Panc1 (cell line): ENCODE results near the gene GDPD5.

Source experiments
- POLR2AphosphoS5 ChIP-seq: IDR thresholded peaks from 2 replicates; pipeline ENCODE4 v1.6.1; 2012; ENCODE audit warnings: mild to moderate bottlenecking, low read depth, low read length, moderate library complexity
- TF ChIP-seq, protein P1 (sequence below): fragments of 450-650 bp; IDR thresholded peaks from 2 replicates; pipeline ENCODE4 v1.5.1; 2017; ENCODE audit warnings: mild to moderate bottlenecking

DNA sequence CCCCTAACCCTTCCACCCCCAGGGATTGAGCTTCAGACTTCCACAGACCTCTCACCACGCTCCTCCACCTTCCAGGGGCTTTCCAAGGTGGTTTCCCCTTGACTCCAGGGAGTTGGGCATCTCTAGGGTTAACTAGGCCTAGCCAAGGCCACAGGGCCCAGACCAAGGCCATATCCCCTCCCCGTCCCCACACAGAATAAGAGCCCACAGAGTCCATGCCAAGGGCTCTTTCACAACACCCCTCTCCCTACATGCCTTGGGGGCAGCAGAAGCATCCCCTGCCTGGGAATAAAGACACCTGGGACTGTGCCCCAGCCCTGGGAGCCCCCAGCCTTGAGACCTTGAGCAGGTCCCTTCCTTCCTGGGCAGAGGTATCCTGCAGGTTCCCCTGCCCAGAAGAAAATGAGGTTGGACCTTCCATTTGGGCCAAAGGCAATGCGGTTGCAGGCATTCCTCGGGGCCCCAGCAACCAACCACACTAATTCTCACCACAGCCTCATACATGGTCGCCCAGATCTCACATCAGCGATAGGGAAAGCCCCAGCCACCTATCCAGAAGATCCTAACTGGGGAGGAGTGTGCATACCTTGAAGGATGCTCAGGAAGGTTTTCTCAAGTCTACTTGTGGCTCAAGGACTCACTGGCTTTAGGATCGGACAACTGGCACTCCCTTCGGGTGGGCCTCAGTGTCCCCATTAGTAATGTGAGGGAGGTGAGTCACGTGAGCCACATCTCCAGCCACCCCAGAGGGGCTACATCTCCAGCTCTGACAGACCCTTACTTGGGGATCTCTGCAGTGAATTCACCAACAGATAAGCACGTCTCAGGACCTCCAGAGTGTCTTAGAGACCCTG is 1.7 kb downstream of the GDPD5 start:
- TF ChIP-seq, protein P1, sequence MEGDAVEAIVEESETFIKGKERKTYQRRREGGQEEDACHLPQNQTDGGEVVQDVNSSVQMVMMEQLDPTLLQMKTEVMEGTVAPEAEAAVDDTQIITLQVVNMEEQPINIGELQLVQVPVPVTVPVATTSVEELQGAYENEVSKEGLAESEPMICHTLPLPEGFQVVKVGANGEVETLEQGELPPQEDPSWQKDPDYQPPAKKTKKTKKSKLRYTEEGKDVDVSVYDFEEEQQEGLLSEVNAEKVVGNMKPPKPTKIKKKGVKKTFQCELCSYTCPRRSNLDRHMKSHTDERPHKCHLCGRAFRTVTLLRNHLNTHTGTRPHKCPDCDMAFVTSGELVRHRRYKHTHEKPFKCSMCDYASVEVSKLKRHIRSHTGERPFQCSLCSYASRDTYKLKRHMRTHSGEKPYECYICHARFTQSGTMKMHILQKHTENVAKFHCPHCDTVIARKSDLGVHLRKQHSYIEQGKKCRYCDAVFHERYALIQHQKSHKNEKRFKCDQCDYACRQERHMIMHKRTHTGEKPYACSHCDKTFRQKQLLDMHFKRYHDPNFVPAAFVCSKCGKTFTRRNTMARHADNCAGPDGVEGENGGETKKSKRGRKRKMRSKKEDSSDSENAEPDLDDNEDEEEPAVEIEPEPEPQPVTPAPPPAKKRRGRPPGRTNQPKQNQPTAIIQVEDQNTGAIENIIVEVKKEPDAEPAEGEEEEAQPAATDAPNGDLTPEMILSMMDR = no peak
- no peak for TF ChIP-seq POLR2AphosphoS5
